CD4-positive, CD25-positive, alpha-beta regulatory T cell (primary cell): ENCODE data around the gene CHSY3. TPM values are rescaled to one million over a fixed set of nuclear protein-coding genes. Genes with fewer than 3 reads are reported as not detected.

Source experiments
- ATAC-seq, 2 donors: fragments of 150-1000 bp; cut with Tn5 transposase; one replicate each; pipeline ENCODE4 v1.10.0; 2021; ENCODE audit warnings: low read depth in 2 of 2, moderate number of reproducible peaks in 2 of 2, moderate library complexity in 1 of 2
- DNase-seq, 3 donors: peaks; one replicate each; pipeline versions ENCODE4 v3.0.0 to v3.0.0-alpha.2; 2012 to 2022; ENCODE audit warnings: mixed read lengths in 1 of 3
- H3K27ac ChIP-seq: one replicate; pipeline ENCODE4 v1.7.0; 2013; ENCODE audit warnings: mild to moderate bottlenecking, low read length; ENCODE audit not compliant: insufficient read depth, poor library complexity, severe bottlenecking
- H3K27me3 ChIP-seq: one replicate; pipeline ENCODE4 v1.7.0; 2013; ENCODE audit warnings: low read length; ENCODE audit not compliant: control insufficient read depth, insufficient read depth
- H3K36me3 ChIP-seq: one replicate; pipeline ENCODE4 v1.7.0; 2013; ENCODE audit warnings: mild to moderate bottlenecking, low read length, moderate library complexity; ENCODE audit not compliant: control insufficient read depth, insufficient read depth
- H3K4me1 ChIP-seq: 2 replicates; pipeline ENCODE4 v1.7.0; 2013; ENCODE audit warnings: mild to moderate bottlenecking, low read length; ENCODE audit not compliant: insufficient read depth, control insufficient read depth, poor library complexity, severe bottlenecking
- H3K4me3 ChIP-seq: one replicate; pipeline ENCODE4 v1.7.0; 2013; ENCODE audit warnings: low read depth, mild to moderate bottlenecking, low read length, moderate library complexity
- H3K9me3 ChIP-seq, 2 experiments: 1 replicate in 1 of 2; 2 replicates in 1 of 2; pipeline ENCODE4 v1.7.0; 2013; ENCODE audit warnings: low read length in 2 of 2, mild to moderate bottlenecking in 1 of 2, moderate library complexity in 1 of 2; ENCODE audit not compliant: control insufficient read depth in 2 of 2
- H3K27ac Mint-ChIP-seq, 3 donors: one replicate each; pipeline ENCODE4 v1.8.0; 2020 to 2022; ENCODE audit warnings: mild to moderate bottlenecking in 3 of 3, mixed read lengths in 3 of 3, moderate library complexity in 2 of 3
- H3K27me3 Mint-ChIP-seq: one replicate; pipeline ENCODE4 v1.8.0; 2022; ENCODE audit warnings: mild to moderate bottlenecking, mixed read lengths
- H3K36me3 Mint-ChIP-seq: one replicate; pipeline ENCODE4 v1.8.0; 2020; ENCODE audit warnings: mixed read lengths
- H3K4me1 Mint-ChIP-seq, 4 donors: one replicate each; pipeline ENCODE4 v1.8.0; 2020 to 2022; ENCODE audit warnings: mixed read lengths in 4 of 4, mild to moderate bottlenecking in 1 of 4
- H3K4me3 Mint-ChIP-seq, 4 donors: one replicate each; pipeline ENCODE4 v1.8.0; 2020 to 2022; ENCODE audit warnings: mild to moderate bottlenecking in 4 of 4, mixed read lengths in 4 of 4, moderate library complexity in 3 of 4
- H3K9me3 Mint-ChIP-seq, 7 donors: one replicate each; pipeline ENCODE4 v1.8.0; 2020 to 2022; ENCODE audit warnings: mixed read lengths in 7 of 7, mild to moderate bottlenecking in 3 of 7, moderate library complexity in 2 of 7
- polyA plus RNA-seq, 4 donors: library from polyadenylated mRNA; unstranded; fragments of 300-500 nt; fragmentation: Illumina TruSeq; gene quantifications; one replicate each; pipeline ENCODE4 v1.2.3, GENCODE V29; 2021
- total RNA-seq: library from RNA; stranded (reverse); gene quantifications from one replicate; pipeline ENCODE4 v1.2.3, GENCODE V29; 2022

The CHSY3 gene
- total and polyA plus RNA-seq, 5 donors from 2014 or later: 0.14 TPM; not detected in 4

GRCh38 chr5:129917224-129917623 lies 13.0 kb downstream of the CHSY3 start:
- Mint-ChIP-seq H3K27ac (no peak overlapping the region), H3K4me3 (no peak overlapping the region), H3K9me3 (peaks cover 0 to 8% (median 0%) of the 10 kb centered on the region in 7 donors), H3K27me3 (peaks cover 7% of the 10 kb centered on the region), H3K36me3 (no peaks in the 10 kb centered on the region), H3K4me1 (peaks cover 0 to 2% (median 0%) of the 10 kb centered on the region in 4 donors)
- ATAC-seq (no peak), DNase-seq (no peak)
- Histone ChIP-seq H3K9me3 (no peaks in the 10 kb centered on the region), H3K27me3 (no peaks in the 10 kb centered on the region), H3K4me1 (no peaks in the 10 kb centered on the region), H3K4me3 (no peak overlapping the region), H3K27ac (no peak overlapping the region), H3K36me3 (no peaks in the 10 kb centered on the region)

- no peaks in the 10 kb centered on the region for H3K36me3 ChIP-seq
- H3K27me3 ChIP-seq: no peaks in the 10 kb centered on the region
- H3K4me1 ChIP-seq: no peaks in the 10 kb centered on the region
- H3K36me3 Mint-ChIP-seq: no peaks in the 10 kb centered on the region
- H3K9me3 Mint-ChIP-seq: peaks cover 0 to 5% (median 0%) of the 10 kb centered on the region in 7 donors
- H3K4me1 Mint-ChIP-seq: no peaks in the 10 kb centered on the region
- no peak overlapping the region for H3K27ac ChIP-seq
- H3K4me3 ChIP-seq: no peak overlapping the region
- ATAC-seq: no peak
- H3K27me3 Mint-ChIP-seq: no peaks in the 10 kb centered on the region
- H3K9me3 ChIP-seq: no peaks in the 10 kb centered on the region
- no peak overlapping the region for H3K27ac Mint-ChIP-seq
- no peak for DNase-seq
- H3K4me3 Mint-ChIP-seq: no peak overlapping the region
These were observed 16.9 kb downstream of the CHSY3 start for GRCh38 chr5:129921204-129921603.

GRCh38 chr5:129930221-129930620 lies 26.0 kb downstream of the CHSY3 start:
- ATAC-seq: no peak
- no peaks in the 10 kb centered on the region for H3K9me3 ChIP-seq
- H3K36me3 ChIP-seq: no peaks in the 10 kb centered on the region
- Mint-ChIP-seq H3K36me3 (no peaks in the 10 kb centered on the region), H3K4me3 (no peak overlapping the region), H3K27me3 (peaks cover 4% of the 10 kb centered on the region), H3K9me3 (peaks cover 0 to 4% (median 0%) of the 10 kb centered on the region in 7 donors), H3K4me1 (no peaks in the 10 kb centered on the region), H3K27ac (no peak overlapping the region)
- no peaks in the 10 kb centered on the region for H3K4me1 ChIP-seq
- DNase-seq: no peak
- H3K27me3 ChIP-seq: no peaks in the 10 kb centered on the region
- H3K4me3 ChIP-seq: no peak overlapping the region
- H3K27ac ChIP-seq: no peak overlapping the region

DNA sequence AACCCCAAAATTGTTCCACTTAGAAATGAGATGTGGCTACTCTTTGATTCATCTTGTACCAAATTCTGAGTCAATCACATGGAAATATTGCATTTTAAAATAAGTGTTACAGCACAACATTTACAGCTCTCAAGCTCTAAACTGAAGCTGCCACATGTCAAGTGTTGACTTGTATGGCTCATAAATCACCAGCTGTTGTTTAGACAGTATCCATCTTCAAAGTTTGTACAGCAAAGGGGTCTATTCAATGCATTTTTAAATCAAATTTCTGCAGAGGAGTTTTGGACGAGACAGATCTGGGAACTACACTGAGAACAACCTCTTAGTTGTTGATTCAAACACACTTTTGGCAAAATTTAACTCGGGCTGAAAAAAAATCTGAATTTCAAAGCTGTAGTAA lies 31.4 kb downstream of the CHSY3 start:
- ATAC-seq (no peak), DNase-seq (no peak)
- Mint-ChIP-seq H3K4me1 (no peaks in the 10 kb centered on the region), H3K36me3 (no peaks in the 10 kb centered on the region), H3K27ac (no peak overlapping the region), H3K27me3 (peaks cover 4% of the 10 kb centered on the region), H3K4me3 (no peak overlapping the region), H3K9me3 (peaks cover 0 to 14% (median 5%) of the 10 kb centered on the region in 7 donors)
- Histone ChIP-seq H3K9me3 (no peaks in the 10 kb centered on the region), H3K4me3 (no peak overlapping the region), H3K27me3 (no peaks in the 10 kb centered on the region), H3K36me3 (no peaks in the 10 kb centered on the region), H3K27ac (no peak overlapping the region), H3K4me1 (no peaks in the 10 kb centered on the region)

DNA sequence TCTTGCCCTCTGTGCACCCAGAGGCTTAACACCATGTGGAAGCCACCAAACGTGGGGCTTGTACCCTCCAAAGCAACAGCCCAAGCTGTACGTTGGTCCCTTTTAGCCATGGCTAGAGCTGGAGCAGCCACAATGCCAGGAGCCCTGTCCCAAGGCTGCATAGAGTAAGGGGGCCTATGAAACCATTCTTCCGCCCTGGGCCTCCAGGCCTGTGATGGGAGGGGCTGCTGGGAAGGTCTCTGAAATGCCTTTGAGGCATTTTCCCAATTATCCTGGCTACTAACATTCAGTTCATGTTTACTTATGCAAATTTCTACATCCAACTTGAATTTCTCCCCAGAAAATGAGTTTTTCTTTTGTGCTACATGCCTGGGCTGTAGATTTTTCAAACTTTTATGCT lies 33.8 kb downstream of the CHSY3 start:
- no peak overlapping the region for H3K27ac ChIP-seq
- ATAC-seq: no peak

GRCh38 chr5:129943936-129944335 lies 39.7 kb downstream of the CHSY3 start:
- Mint-ChIP-seq H3K36me3 (no peaks in the 10 kb centered on the region), H3K27me3 (no peaks in the 10 kb centered on the region), H3K4me1 (no peaks in the 10 kb centered on the region), H3K27ac (no peak overlapping the region), H3K4me3 (no peak overlapping the region), H3K9me3 (peaks cover 0 to 2% (median 0%) of the 10 kb centered on the region in 7 donors)
- Histone ChIP-seq H3K4me1 (no peaks in the 10 kb centered on the region), H3K36me3 (no peaks in the 10 kb centered on the region), H3K27me3 (no peaks in the 10 kb centered on the region), H3K27ac (no peak overlapping the region), H3K4me3 (no peak overlapping the region), H3K9me3 (no peaks in the 10 kb centered on the region)
- no peak for ATAC-seq
- no peak for DNase-seq

More for the DNA sequence above, 33.8 kb downstream of the CHSY3 start:
- H3K27ac Mint-ChIP-seq: no peak overlapping the region
- no peaks in the 10 kb centered on the region for H3K27me3 Mint-ChIP-seq
- Histone ChIP-seq H3K9me3 (no peaks in the 10 kb centered on the region), H3K36me3 (no peaks in the 10 kb centered on the region), H3K4me1 (no peaks in the 10 kb centered on the region), H3K4me3 (no peak overlapping the region), H3K27me3 (no peaks in the 10 kb centered on the region)
- H3K9me3 Mint-ChIP-seq: peaks cover 0 to 14% (median 4%) of the 10 kb centered on the region in 7 donors
- H3K4me1 Mint-ChIP-seq: no peaks in the 10 kb centered on the region
- H3K36me3 Mint-ChIP-seq: no peaks in the 10 kb centered on the region
- no peak for DNase-seq
- no peak overlapping the region for H3K4me3 Mint-ChIP-seq

DNA sequence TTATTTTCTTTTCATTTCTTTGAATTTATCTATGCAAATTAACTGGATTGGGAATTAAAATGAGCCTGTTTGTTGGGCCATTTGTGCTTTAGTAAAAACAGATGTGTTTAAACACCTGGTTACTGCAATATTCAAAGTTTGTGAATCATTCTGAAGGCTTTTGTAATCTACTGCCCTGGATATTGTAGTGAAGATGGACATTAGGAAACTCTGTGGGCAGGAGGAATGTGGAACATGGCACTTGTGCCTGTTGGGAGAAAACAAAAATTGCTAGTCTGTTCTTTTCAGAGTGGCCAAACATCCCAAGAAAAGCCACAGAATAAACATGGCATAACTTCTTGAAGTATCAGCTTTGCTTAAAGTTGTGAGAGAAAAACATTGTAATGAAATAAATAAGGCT lies 40.8 kb downstream of the CHSY3 start:
- Histone ChIP-seq H3K36me3 (no peaks in the 10 kb centered on the region), H3K27ac (no peak overlapping the region), H3K27me3 (no peaks in the 10 kb centered on the region), H3K4me3 (no peak overlapping the region), H3K4me1 (no peaks in the 10 kb centered on the region), H3K9me3 (no peaks in the 10 kb centered on the region)
- H3K9me3 Mint-ChIP-seq: no peaks in the 10 kb centered on the region
- no peak overlapping the region for H3K4me3 Mint-ChIP-seq
- no peak for DNase-seq
- H3K27ac Mint-ChIP-seq: no peak overlapping the region
- no peaks in the 10 kb centered on the region for H3K4me1 Mint-ChIP-seq
- ATAC-seq: no peak
- H3K27me3 Mint-ChIP-seq: no peaks in the 10 kb centered on the region
- H3K36me3 Mint-ChIP-seq: no peaks in the 10 kb centered on the region

DNA sequence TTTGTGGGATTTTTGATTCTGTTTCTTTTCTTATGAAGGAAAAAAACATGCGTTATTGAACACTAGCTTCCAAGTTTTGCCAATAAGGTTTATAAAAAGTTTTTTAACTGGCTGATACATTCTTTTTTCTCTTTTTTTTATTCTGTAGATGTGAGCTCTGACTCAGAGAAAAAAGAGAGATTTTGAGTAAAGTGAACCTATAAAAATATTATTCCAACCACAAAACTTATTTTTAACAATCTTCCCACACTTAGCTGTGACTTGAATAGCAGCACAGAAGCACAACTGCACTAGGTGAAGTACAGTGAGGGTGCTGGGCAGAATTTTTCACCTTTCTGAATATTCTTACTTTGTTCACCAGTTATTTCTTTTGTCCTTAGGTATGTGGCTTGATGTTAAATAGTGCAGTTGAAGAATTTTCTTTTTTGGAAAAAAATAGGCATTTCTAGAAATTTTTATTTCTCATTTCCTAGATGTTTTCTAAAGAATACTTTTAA lies 41.6 kb downstream of the CHSY3 start:
- Mint-ChIP-seq H3K9me3 (no peaks in the 10 kb centered on the region), H3K4me3 (no peak overlapping the region), H3K4me1 (no peaks in the 10 kb centered on the region), H3K27ac (no peak overlapping the region), H3K36me3 (no peaks in the 10 kb centered on the region), H3K27me3 (no peaks in the 10 kb centered on the region)
- Histone ChIP-seq H3K27ac (no peak overlapping the region), H3K36me3 (no peaks in the 10 kb centered on the region), H3K4me1 (no peaks in the 10 kb centered on the region), H3K4me3 (no peak overlapping the region), H3K9me3 (no peaks in the 10 kb centered on the region), H3K27me3 (no peaks in the 10 kb centered on the region)
- DNase-seq (no peak), ATAC-seq (no peak)
